CD8-positive, alpha-beta memory T cell (primary cell): Measurements from ENCODE around the gene CRK. TPM values are rescaled to one million over a fixed set of nuclear protein-coding genes. Genes with fewer than 3 reads are reported as not detected.
A peak's percentile ranks its signal among the peaks of the same experiment; 100 is the strongest.
"Not testable (repeated sequence)": the region's sequence is repeated elsewhere in the genome, so short reads cannot be mapped to it uniquely, and the experiment has no call there.

Source experiments
- CTCF ChIA-PET: fragments of 350-600 bp; sonication (Branson Sonifier 250); formaldehyde crosslinking; loops from one replicate; lab custom pipeline; 2021; ENCODE audit warnings: antibody characterized with exemption; lab: Charles Lee
- POLR2A ChIA-PET: fragments of 350-600 bp; sonication (Branson Sonifier 250); formaldehyde crosslinking; loops from one replicate; lab custom pipeline; 2021; ENCODE audit warnings: antibody characterized with exemption; lab: Charles Lee
- DNase-seq, 5 donors: peaks; one replicate each; pipeline versions ENCODE4 v3.0.0 to v3.0.0-alpha.2; 2020 to 2022; ENCODE audit warnings: mixed read lengths in 1 of 5
- H3K27ac ChIP-seq: one replicate; pipeline ENCODE4 v1.7.0; 2013; ENCODE audit warnings: low read depth, mild to moderate bottlenecking, low read length, moderate library complexity
- H3K27me3 ChIP-seq: 2 replicates; pipeline ENCODE4 v1.7.0; 2013; ENCODE audit warnings: low read length, mild to moderate bottlenecking; ENCODE audit not compliant: insufficient read depth, poor library complexity, severe bottlenecking
- H3K36me3 ChIP-seq: 2 replicates; pipeline ENCODE4 v1.7.0; 2013; ENCODE audit warnings: mild to moderate bottlenecking, low read length, moderate library complexity; ENCODE audit not compliant: insufficient read depth
- H3K4me1 ChIP-seq: 2 replicates; pipeline ENCODE4 v1.7.0; 2013; ENCODE audit warnings: mild to moderate bottlenecking, low read length, moderate library complexity; ENCODE audit not compliant: insufficient read depth
- H3K4me3 ChIP-seq: 2 replicates; pipeline ENCODE4 v1.7.0; 2013; ENCODE audit warnings: mild to moderate bottlenecking, low read length
- H3K9me3 ChIP-seq: 2 replicates; pipeline ENCODE4 v1.7.0; 2013; ENCODE audit warnings: mild to moderate bottlenecking, low read length
- H3K27ac Mint-ChIP-seq, 8 donors: one replicate each; pipeline ENCODE4 v1.8.0; 2020 to 2021; ENCODE audit warnings: mixed read lengths in 8 of 8, mild to moderate bottlenecking in 6 of 8, inconsistent platforms in 3 of 8, moderate library complexity in 3 of 8
- H3K27me3 Mint-ChIP-seq, 2 donors: one replicate each; pipeline ENCODE4 v1.8.0; 2020 to 2021; ENCODE audit warnings: mixed read lengths in 2 of 2, mild to moderate bottlenecking in 1 of 2, moderate library complexity in 1 of 2
- H3K36me3 Mint-ChIP-seq, 3 donors: one replicate each; pipeline ENCODE4 v1.8.0; 2020 to 2021; ENCODE audit warnings: mixed read lengths in 3 of 3, inconsistent platforms in 1 of 3, mild to moderate bottlenecking in 1 of 3
- H3K4me1 Mint-ChIP-seq, 3 donors: one replicate each; pipeline ENCODE4 v1.8.0; 2020 to 2021; ENCODE audit warnings: mixed read lengths in 3 of 3, inconsistent platforms in 1 of 3, mild to moderate bottlenecking in 1 of 3
- H3K4me3 Mint-ChIP-seq, 7 donors: one replicate each; pipeline ENCODE4 v1.8.0; 2020 to 2021; ENCODE audit warnings: mixed read lengths in 7 of 7, mild to moderate bottlenecking in 6 of 7, moderate library complexity in 4 of 7, inconsistent platforms in 2 of 7
- H3K9me3 Mint-ChIP-seq, 5 donors: one replicate each; pipeline ENCODE4 v1.8.0; 2020 to 2022; ENCODE audit warnings: mixed read lengths in 5 of 5, mild to moderate bottlenecking in 3 of 5, moderate library complexity in 2 of 5, inconsistent platforms in 1 of 5
- polyA plus RNA-seq: library from polyadenylated mRNA; unstranded; fragments of 300-500 nt; fragmentation: Illumina TruSeq; gene quantifications from one replicate; pipeline ENCODE4 v1.2.3, GENCODE V29; 2021
- total RNA-seq, 2 experiments: library from RNA; stranded (reverse); gene quantifications; one replicate each; pipeline ENCODE4 v1.2.3, GENCODE V29; 2021

The CRK gene
- total and polyA plus RNA-seq, 3 experiments from 2014 or later: 24.6 to 28.8 (median 25.3) TPM

DNA sequence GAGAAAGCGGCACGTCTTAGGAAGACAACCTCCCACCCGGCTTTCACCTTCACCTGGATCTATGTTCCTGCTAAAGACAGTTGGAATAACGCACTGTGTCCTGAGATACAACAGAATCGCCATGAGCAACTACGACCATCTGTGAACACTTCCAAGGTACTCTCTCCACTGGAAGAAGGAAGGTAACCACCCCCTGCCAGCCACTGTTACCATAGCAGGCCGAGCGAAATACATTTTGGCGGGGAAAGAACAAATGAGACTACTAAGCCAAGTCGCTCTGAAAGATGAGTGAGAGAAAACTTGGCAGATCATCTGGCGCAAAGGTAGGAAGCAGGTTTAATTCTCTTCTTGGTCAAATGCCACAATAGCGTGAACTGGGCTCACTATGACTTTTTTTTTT lies 9.8 kb downstream of the CRK start:
- Mint-ChIP-seq H3K9me3 (no peaks in the 10 kb centered on the region), H3K4me3 (peak overlapping the region in 3 of 7 donors; percentile 0 to 46 (median 38)), H3K27ac (peak overlapping the region in 2 of 8 donors; percentile 14 to 66), H3K36me3 (peaks cover 0 to 31% (median 6%) of the 10 kb centered on the region in 3 donors), H3K4me1 (peaks cover 34 to 53% (median 36%) of the 10 kb centered on the region in 3 donors), H3K27me3 (no peaks in the 10 kb centered on the region)
- H3K27ac ChIP-seq: no peak overlapping the region
- H3K4me1 ChIP-seq: peaks cover 14% of the 10 kb centered on the region
- POLR2A ChIA-PET: no interaction called here
- CTCF ChIA-PET: no interaction called here
- no peak for DNase-seq
- H3K9me3 ChIP-seq: no peaks in the 10 kb centered on the region
- no peak overlapping the region for H3K4me3 ChIP-seq
- H3K36me3 ChIP-seq: no peaks in the 10 kb centered on the region
- H3K27me3 ChIP-seq: no peaks in the 10 kb centered on the region

DNA sequence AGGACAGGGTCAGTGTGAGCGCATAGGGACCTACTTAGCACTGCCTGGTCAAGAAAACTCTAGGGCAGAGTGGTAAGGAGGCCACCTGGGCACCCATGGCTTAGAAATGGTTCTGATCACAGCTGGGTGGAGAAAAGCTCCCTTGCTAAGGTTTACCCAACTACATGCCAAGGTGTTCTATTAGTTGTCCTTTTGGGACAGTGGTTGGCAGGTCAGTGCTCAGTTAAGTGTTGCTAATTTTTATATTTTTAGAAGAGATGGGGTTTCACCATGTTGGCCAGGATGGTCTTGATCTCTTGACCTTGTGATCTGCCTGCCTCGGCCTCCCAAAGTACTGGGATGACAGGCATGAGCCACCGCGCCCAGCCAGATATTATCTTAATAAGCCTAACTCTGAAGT lies 10.3 kb downstream of the CRK start:
- DNase-seq, H3K27ac ChIP-seq, CTCF ChIA-PET, H3K27me3 ChIP-seq, H3K9me3 ChIP-seq, H3K4me3 ChIP-seq, POLR2A ChIA-PET, H3K27me3 Mint-ChIP-seq, H3K9me3 Mint-ChIP-seq, H3K36me3 ChIP-seq, H3K4me3 Mint-ChIP-seq: not testable (repeated sequence)
- peak overlapping the region in 3 of 8 donors; percentile 29 to 81 (median 54) for H3K27ac Mint-ChIP-seq
- H3K4me1 ChIP-seq: peaks cover 14% of the 10 kb centered on the region
- H3K36me3 Mint-ChIP-seq: peaks cover 0 to 33% (median 6%) of the 10 kb centered on the region in 3 donors
- H3K4me1 Mint-ChIP-seq: peaks cover 34 to 52% (median 36%) of the 10 kb centered on the region in 3 donors

DNA sequence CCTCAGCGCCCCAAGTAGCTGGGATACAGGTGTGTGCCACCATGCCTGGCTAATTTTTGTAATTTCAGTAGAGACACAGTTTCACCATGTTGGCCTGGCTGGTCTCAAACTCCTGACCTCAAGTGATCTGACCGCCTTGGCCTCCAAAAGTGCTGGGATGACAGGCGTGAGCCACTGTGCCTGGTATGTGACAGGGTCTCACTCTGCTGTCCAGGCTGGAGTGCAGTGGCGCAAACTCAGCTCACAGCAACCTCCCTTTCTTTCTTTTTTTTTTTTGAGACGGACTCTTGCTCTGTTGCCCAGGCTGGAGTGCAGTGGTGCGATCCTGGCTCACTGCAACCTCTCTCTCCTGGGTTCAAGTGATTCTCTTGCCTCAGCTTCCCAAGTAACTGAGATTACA lies 13.3 kb downstream of the CRK start:
- peak overlapping the region in 1 of 8 donors; percentile 68 for H3K27ac Mint-ChIP-seq
- not testable (repeated sequence) for DNase-seq, H3K4me3 Mint-ChIP-seq, H3K27ac ChIP-seq, H3K4me1 ChIP-seq, H3K27me3 Mint-ChIP-seq, H3K9me3 Mint-ChIP-seq, H3K36me3 ChIP-seq, H3K4me3 ChIP-seq, H3K27me3 ChIP-seq, H3K9me3 ChIP-seq
- ChIA-PET POLR2A (interaction anchor here (0.6 kb wide), 1 partner anchor 663 kb away, joined by 4 read pairs; no protein-coding TSS in a partner anchor), CTCF (interaction anchor here (1.0 kb wide), 1 partner anchor 11 kb away, joined by 4 read pairs; no protein-coding TSS in a partner anchor)
- peaks cover 27 to 45% (median 34%) of the 10 kb centered on the region in 3 donors for H3K4me1 Mint-ChIP-seq
- peaks cover 0 to 37% (median 3%) of the 10 kb centered on the region in 3 donors for H3K36me3 Mint-ChIP-seq

- POLR2A ChIA-PET: interaction anchor here (0.6 kb wide), 1 partner anchor 663 kb away, joined by 4 read pairs; no protein-coding TSS in a partner anchor
- CTCF ChIA-PET: interaction anchor here (1.0 kb wide), 1 partner anchor 14 kb away, joined by 3 read pairs; the partner anchor contains the start of gene CRK
These were observed 13.8 kb downstream of the CRK start for GRCh38 chr17:1442187-1442586.

DNA sequence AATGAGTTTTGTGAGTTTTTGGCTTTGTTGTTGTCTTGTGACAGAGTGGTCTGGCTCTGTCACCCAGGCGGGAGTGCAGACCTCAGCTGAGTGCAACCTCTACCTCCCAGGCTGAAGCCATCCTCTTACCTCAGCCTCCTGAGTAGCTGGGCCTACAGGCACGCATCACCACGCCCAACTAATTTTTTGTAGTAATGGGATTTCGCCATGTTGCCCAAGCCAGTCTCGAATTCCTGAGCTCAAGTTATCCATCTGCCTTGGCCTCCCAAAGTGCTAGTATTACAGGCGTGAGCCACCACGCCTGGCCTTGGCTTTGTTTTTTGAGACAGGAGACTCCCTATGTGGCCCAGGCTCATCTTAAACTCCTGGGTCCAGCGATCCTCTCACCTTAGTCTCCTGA lies 15.1 kb downstream of the CRK start:
- Mint-ChIP-seq H3K36me3 (peaks cover 0 to 43% (median 3%) of the 10 kb centered on the region in 3 donors), H3K27ac (peak overlapping the region in 1 of 8 donors; percentile 69), H3K4me3 (no peak overlapping the region), H3K9me3 (no peaks in the 10 kb centered on the region), H3K27me3 (no peaks in the 10 kb centered on the region), H3K4me1 (peaks cover 18 to 44% (median 19%) of the 10 kb centered on the region in 3 donors)
- ChIA-PET POLR2A (no interaction called here), CTCF (interaction anchor here (0.9 kb wide), 1 partner anchor 251 kb away, joined by 4 read pairs; no protein-coding TSS in a partner anchor)
- DNase-seq: no peak
- H3K4me1 ChIP-seq: no peaks in the 10 kb centered on the region
- no peak overlapping the region for H3K27ac ChIP-seq
- H3K36me3 ChIP-seq: peaks cover 8% of the 10 kb centered on the region
- no peaks in the 10 kb centered on the region for H3K9me3 ChIP-seq
- H3K4me3 ChIP-seq: no peak overlapping the region
- H3K27me3 ChIP-seq: no peaks in the 10 kb centered on the region

More at GRCh38 chr17:1442187-1442586, 13.8 kb downstream of the CRK start:
- no peak overlapping the region for H3K27ac Mint-ChIP-seq
- no peaks in the 10 kb centered on the region for H3K36me3 ChIP-seq
- H3K9me3 Mint-ChIP-seq: no peaks in the 10 kb centered on the region
- H3K4me3 ChIP-seq: no peak overlapping the region
- no peaks in the 10 kb centered on the region for H3K9me3 ChIP-seq
- H3K27me3 ChIP-seq: no peaks in the 10 kb centered on the region
- no peak for DNase-seq
- peaks cover 4% of the 10 kb centered on the region for H3K4me1 ChIP-seq
- peaks cover 0 to 39% (median 3%) of the 10 kb centered on the region in 3 donors for H3K36me3 Mint-ChIP-seq
- no peak overlapping the region for H3K4me3 Mint-ChIP-seq
- H3K27ac ChIP-seq: no peak overlapping the region
- H3K4me1 Mint-ChIP-seq: peaks cover 23 to 44% (median 31%) of the 10 kb centered on the region in 3 donors
- no peaks in the 10 kb centered on the region for H3K27me3 Mint-ChIP-seq

GRCh38 chr17:1438593-1439083 lies 17.4 kb downstream of the CRK start:
- Histone ChIP-seq H3K4me1 (no peaks in the 10 kb centered on the region), H3K9me3 (no peaks in the 10 kb centered on the region), H3K27me3 (no peaks in the 10 kb centered on the region), H3K36me3 (peaks cover 11% of the 10 kb centered on the region), H3K27ac (no peak overlapping the region), H3K4me3 (no peak overlapping the region)
- Mint-ChIP-seq H3K9me3 (no peaks in the 10 kb centered on the region), H3K4me1 (peaks cover 13 to 44% (median 14%) of the 10 kb centered on the region in 3 donors), H3K27me3 (no peaks in the 10 kb centered on the region), H3K36me3 (peaks cover 0 to 52% (median 7%) of the 10 kb centered on the region in 3 donors), H3K27ac (peak overlapping the region in 3 of 8 donors; percentile 12 to 47 (median 22)), H3K4me3 (no peak overlapping the region)
- CTCF ChIA-PET: no interaction called here
- POLR2A ChIA-PET: no interaction called here
- DNase-seq: no peak

- Histone ChIP-seq H3K4me3 (no peak overlapping the region), H3K9me3 (no peaks in the 10 kb centered on the region), H3K27ac (no peak overlapping the region), H3K36me3 (peaks cover 17% of the 10 kb centered on the region), H3K27me3 (no peaks in the 10 kb centered on the region), H3K4me1 (no peaks in the 10 kb centered on the region)
- Mint-ChIP-seq H3K27me3 (no peaks in the 10 kb centered on the region), H3K36me3 (peaks cover 0 to 64% (median 11%) of the 10 kb centered on the region in 3 donors), H3K4me3 (no peak overlapping the region), H3K9me3 (no peaks in the 10 kb centered on the region), H3K27ac (peak overlapping the region in 1 of 8 donors; percentile 79), H3K4me1 (peaks cover 27 to 63% (median 29%) of the 10 kb centered on the region in 3 donors)
- POLR2A ChIA-PET: no interaction called here
- DNase-seq: no peak
- CTCF ChIA-PET: interaction anchor here (0.7 kb wide), 1 partner anchor 292 kb away, joined by 3 read pairs; no protein-coding TSS in a partner anchor
These were observed 20.7 kb downstream of the CRK start for GRCh38 chr17:1435326-1435725.

- H3K4me3 Mint-ChIP-seq: no peak overlapping the region
- Histone ChIP-seq H3K36me3 (peaks cover 17% of the 10 kb centered on the region), H3K4me3 (no peak overlapping the region), H3K9me3 (no peaks in the 10 kb centered on the region), H3K27ac (no peak overlapping the region), H3K4me1 (no peaks in the 10 kb centered on the region), H3K27me3 (no peaks in the 10 kb centered on the region)
- no peaks in the 10 kb centered on the region for H3K27me3 Mint-ChIP-seq
- H3K27ac Mint-ChIP-seq: peak overlapping the region in 1 of 8 donors; percentile 17
- no peak for DNase-seq
- ChIA-PET POLR2A (no interaction called here), CTCF (no interaction called here)
- peaks cover 27 to 60% (median 29%) of the 10 kb centered on the region in 3 donors for H3K4me1 Mint-ChIP-seq
- H3K9me3 Mint-ChIP-seq: no peaks in the 10 kb centered on the region
- peaks cover 0 to 70% (median 11%) of the 10 kb centered on the region in 3 donors for H3K36me3 Mint-ChIP-seq
These were observed 21.9 kb downstream of the CRK start for GRCh38 chr17:1434150-1434549.
